ENCODE results near the gene TCF7L2.

The TCF7L2 gene

DNA sequence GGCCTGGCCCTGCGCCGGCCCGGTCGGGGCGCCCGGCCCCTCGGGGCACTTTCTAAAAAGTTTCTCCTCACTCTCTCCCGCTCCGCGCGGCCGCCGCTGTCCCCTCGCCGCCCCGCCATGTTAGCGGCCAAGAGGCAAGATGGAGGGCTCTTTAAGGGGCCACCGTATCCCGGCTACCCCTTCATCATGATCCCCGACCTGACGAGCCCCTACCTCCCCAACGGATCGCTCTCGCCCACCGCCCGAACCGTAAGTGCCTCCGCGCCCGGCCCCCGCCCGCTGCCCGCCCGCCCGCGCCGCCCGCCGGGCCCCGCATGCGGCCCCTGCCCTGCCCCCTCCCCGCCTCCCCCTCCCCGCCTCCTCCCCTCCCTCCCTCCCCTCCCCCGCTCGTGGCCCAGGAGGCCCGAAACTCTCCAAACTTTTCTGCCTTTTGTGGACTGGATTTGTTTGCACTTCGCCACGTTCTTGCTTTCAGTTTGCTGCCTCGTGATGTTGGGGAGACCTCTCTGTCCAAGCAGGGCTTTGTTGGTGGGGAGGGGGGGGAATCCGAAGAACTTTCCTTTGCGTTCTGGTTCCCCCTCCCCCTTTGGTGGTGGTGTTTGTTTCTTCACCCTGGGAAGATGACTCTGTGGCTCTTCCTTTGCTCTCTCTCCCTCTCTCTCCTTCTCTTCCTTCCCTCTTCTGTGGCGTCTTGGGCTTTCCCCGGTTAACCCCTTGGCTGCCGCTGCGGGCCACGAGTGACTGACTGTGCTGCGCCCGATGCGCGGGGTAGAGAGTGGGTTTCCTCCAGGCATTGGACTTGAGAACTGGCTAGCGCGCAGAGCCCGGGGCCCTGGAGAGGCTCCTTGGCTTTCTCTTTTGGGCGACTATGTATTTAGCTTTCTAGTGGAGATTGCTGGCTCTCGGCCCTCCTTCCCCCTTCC lies 1.6 kb downstream of the TCF7L2 start:
- Histone ChIP-seq H3K23ac (ENCODE audit: low read length in 2 of 2) (no peak overlapping the region), H3K9ac (ENCODE audit: low read length) (peak overlapping the region; percentile 99), H3K4me2 (ENCODE audit: low read length, poor library complexity, severe bottlenecking) (peak overlapping the region; percentile 91), H3K4me1 (ENCODE audit: control insufficient read depth, insufficient read depth, low read depth, low read length) (no peaks in the 10 kb centered on the region), H3K4me3 (ENCODE audit: insufficient read depth in 1 of 2, low read depth in 1 of 2, low read length in 2 of 2) (peak overlapping the region; percentile 86 to 90), H3K36me3 (ENCODE audit: control insufficient read depth in 1 of 2, insufficient read depth in 2 of 2, low read depth in 1 of 2, low read length in 2 of 2) (peaks cover 0 to 2% of the 10 kb centered on the region in 2 experiments), H3K27me3 (ENCODE audit: control insufficient read depth in 1 of 2, insufficient read depth in 1 of 2, low read length in 2 of 2) (no peaks in the 10 kb centered on the region), H4K91ac (ENCODE audit: low read length) (peak overlapping the region; percentile 96), H2BK120ac (ENCODE audit: low read depth, low read length) (peak overlapping the region; percentile 91), H3K9me3 (ENCODE audit: control insufficient read depth, low read length) (no peaks in the 10 kb centered on the region), H2BK5ac (ENCODE audit: low read depth, low read length, poor library complexity, severe bottlenecking) (peak overlapping the region; percentile 80), H3K79me1 (replicated peaks; ENCODE audit: low read length, poor library complexity, severe bottlenecking) (peaks cover 2% of the 10 kb centered on the region), H2AFZ (ENCODE audit: low read depth, low read length) (no peak overlapping the region), H3K18ac (ENCODE audit: low read depth in 1 of 2, low read length in 2 of 2) (peak overlapping the region; percentile 93 to 98), H2BK12ac (ENCODE audit: low read length in 2 of 2) (peak overlapping the region; percentile 76 to 94), H4K8ac (ENCODE audit: low read length) (peak overlapping the region; percentile 88), H2BK15ac (ENCODE audit: low read depth, poor library complexity, severe bottlenecking) (peak overlapping the region; percentile 96), H3K27ac (ENCODE audit: low read length, poor library complexity, severe bottlenecking) (peak overlapping the region; percentile 98), H3K14ac (ENCODE audit: low read length in 2 of 2) (peak overlapping the region in 1 of 2 experiments; percentile 86), H2AK5ac (ENCODE audit: low read length, severe bottlenecking) (peak overlapping the region; percentile 95), H3K4ac (ENCODE audit: low read depth in 1 of 2, low read length in 2 of 2) (peak overlapping the region; percentile 98 to 100)
- peak; percentile 97 for DNase-seq
- WGBS: 1% methylated on average over 31 of the region's 65 CpGs

DNA sequence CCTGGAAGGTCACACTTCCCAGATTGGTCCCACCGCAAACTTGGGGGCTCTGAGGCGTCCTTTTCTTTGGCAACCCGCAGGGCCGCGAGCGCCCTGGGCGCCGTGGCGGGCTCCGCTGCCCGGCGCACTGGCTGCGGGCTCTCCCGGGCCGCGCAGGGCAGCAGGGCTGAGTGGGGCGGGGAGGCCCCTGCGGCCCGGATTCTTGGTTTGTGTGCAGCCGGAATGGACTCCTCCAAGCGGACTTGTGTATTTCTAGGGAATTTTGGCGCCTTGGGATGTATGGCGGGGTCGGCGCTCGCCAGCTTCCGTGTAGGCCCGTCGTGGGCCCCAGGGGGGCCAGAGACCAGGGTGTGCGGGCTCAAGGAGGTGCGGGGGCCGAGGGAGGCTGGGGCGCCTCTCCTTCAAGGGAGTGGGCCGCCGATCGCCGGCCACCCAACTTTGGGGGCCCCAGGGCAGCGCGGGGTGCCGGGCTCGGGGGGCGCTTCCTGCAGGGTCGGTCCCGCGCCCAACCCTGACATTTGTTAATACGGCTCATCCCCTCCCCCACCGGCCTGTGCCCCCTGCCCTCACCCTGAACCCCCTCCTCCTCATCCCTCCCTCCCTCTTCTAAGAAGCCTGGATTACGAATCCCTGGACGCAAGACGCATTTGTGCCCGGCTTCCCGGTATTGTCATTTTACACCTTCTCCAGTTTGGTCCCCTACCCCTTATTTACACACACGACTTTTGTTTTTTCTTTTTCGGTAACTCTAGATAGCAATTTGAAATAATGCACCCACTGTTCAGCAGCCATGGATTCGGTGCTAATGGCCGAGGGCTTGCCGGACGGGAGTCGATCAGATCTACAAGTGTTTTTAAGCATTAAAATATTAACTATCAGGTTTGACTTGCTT lies 2.5 kb downstream of the TCF7L2 start:
- DNase-seq: peak; percentile 54
- WGBS: under 1% methylated on average over 58 of the region's 59 CpGs
- peak overlapping the region; percentile 76 to 86 for H2BK12ac ChIP-seq (ENCODE audit: low read length in 2 of 2)
- H3K27me3 ChIP-seq (ENCODE audit: control insufficient read depth in 1 of 2, insufficient read depth in 1 of 2, low read length in 2 of 2): no peaks in the 10 kb centered on the region
- peak overlapping the region; percentile 93 for H4K91ac ChIP-seq (ENCODE audit: low read length)
- peaks cover 3% of the 10 kb centered on the region for H3K4me1 ChIP-seq (ENCODE audit: control insufficient read depth, insufficient read depth, low read depth, low read length)
- H2BK120ac ChIP-seq (ENCODE audit: low read depth, low read length): peak overlapping the region; percentile 90
- H3K9ac ChIP-seq (ENCODE audit: low read length): peak overlapping the region; percentile 99
- H3K9me3 ChIP-seq (ENCODE audit: control insufficient read depth, low read length): no peaks in the 10 kb centered on the region
- H2BK15ac ChIP-seq (ENCODE audit: low read depth, poor library complexity, severe bottlenecking): peak overlapping the region; percentile 96
- no peak overlapping the region for H2AFZ ChIP-seq (ENCODE audit: low read depth, low read length)
- no peaks in the 10 kb centered on the region for H3K79me1 ChIP-seq (replicated peaks; ENCODE audit: low read length, poor library complexity, severe bottlenecking)
- H3K4me2 ChIP-seq (ENCODE audit: low read length, poor library complexity, severe bottlenecking): peak overlapping the region; percentile 91
- H3K14ac ChIP-seq (ENCODE audit: low read length in 2 of 2): peak overlapping the region; percentile 75 to 86
- H3K18ac ChIP-seq (ENCODE audit: low read depth in 1 of 2, low read length in 2 of 2): peak overlapping the region; percentile 81 to 98
- peak overlapping the region; percentile 80 for H2BK5ac ChIP-seq (ENCODE audit: low read depth, low read length, poor library complexity, severe bottlenecking)
- H3K36me3 ChIP-seq (ENCODE audit: control insufficient read depth in 1 of 2, insufficient read depth in 2 of 2, low read depth in 1 of 2, low read length in 2 of 2): peaks cover 0 to 2% of the 10 kb centered on the region in 2 experiments
- H3K27ac ChIP-seq (ENCODE audit: low read length, poor library complexity, severe bottlenecking): peak overlapping the region; percentile 98
- peak overlapping the region; percentile 98 to 100 for H3K4ac ChIP-seq (ENCODE audit: low read depth in 1 of 2, low read length in 2 of 2)
- peak overlapping the region; percentile 88 for H4K8ac ChIP-seq (ENCODE audit: low read length)
- H3K4me3 ChIP-seq (ENCODE audit: insufficient read depth in 1 of 2, low read depth in 1 of 2, low read length in 2 of 2): peak overlapping the region; percentile 86 to 90
- peak overlapping the region; percentile 95 for H2AK5ac ChIP-seq (ENCODE audit: low read length, severe bottlenecking)
- peak overlapping the region; percentile 67 to 99 for H3K23ac ChIP-seq (ENCODE audit: low read length in 2 of 2)

GRCh38 chr10:112953174-112954159 lies 3.4 kb downstream of the TCF7L2 start:
- Histone ChIP-seq H4K8ac (ENCODE audit: low read length) (peak overlapping the region; percentile 41), H3K14ac (ENCODE audit: low read length in 2 of 2) (no peak overlapping the region), H2BK120ac (ENCODE audit: low read depth, low read length) (peak overlapping the region; percentile 90), H4K91ac (ENCODE audit: low read length) (peak overlapping the region; percentile 93), H2BK5ac (ENCODE audit: low read depth, low read length, poor library complexity, severe bottlenecking) (peak overlapping the region; percentile 80), H2AK5ac (ENCODE audit: low read length, severe bottlenecking) (peak overlapping the region; percentile 91), H3K23ac (ENCODE audit: low read length in 2 of 2) (peak overlapping the region; percentile 67 to 90), H3K27me3 (ENCODE audit: control insufficient read depth in 1 of 2, insufficient read depth in 1 of 2, low read length in 2 of 2) (no peaks in the 10 kb centered on the region), H3K79me1 (replicated peaks; ENCODE audit: low read length, poor library complexity, severe bottlenecking) (no peaks in the 10 kb centered on the region), H3K4ac (ENCODE audit: low read depth in 1 of 2, low read length in 2 of 2) (peak overlapping the region in 1 of 2 experiments; percentile 93), H3K9me3 (ENCODE audit: control insufficient read depth, low read length) (no peaks in the 10 kb centered on the region), H3K18ac (ENCODE audit: low read depth in 1 of 2, low read length in 2 of 2) (peak overlapping the region; percentile 28 to 98), H3K27ac (ENCODE audit: low read length, poor library complexity, severe bottlenecking) (peak overlapping the region; percentile 86), H3K4me3 (ENCODE audit: insufficient read depth in 1 of 2, low read depth in 1 of 2, low read length in 2 of 2) (peak overlapping the region; percentile 86 to 90), H3K4me2 (ENCODE audit: low read length, poor library complexity, severe bottlenecking) (peak overlapping the region; percentile 91), H3K9ac (ENCODE audit: low read length) (peak overlapping the region; percentile 99), H2AFZ (ENCODE audit: low read depth, low read length) (no peak overlapping the region), H2BK15ac (ENCODE audit: low read depth, poor library complexity, severe bottlenecking) (peak overlapping the region; percentile 69), H2BK12ac (ENCODE audit: low read length in 2 of 2) (peak overlapping the region; percentile 39 to 77), H3K4me1 (ENCODE audit: control insufficient read depth, insufficient read depth, low read depth, low read length) (peaks cover 5% of the 10 kb centered on the region), H3K36me3 (ENCODE audit: control insufficient read depth in 1 of 2, insufficient read depth in 2 of 2, low read depth in 1 of 2, low read length in 2 of 2) (peaks cover 0 to 2% of the 10 kb centered on the region in 2 experiments)
- DNase-seq: peak; percentile 65
- WGBS: 3% methylated on average over 25 of the region's 26 CpGs
